SK-N-SH (cell line): Measurements from ENCODE around the gene PLCL2. TPM values are rescaled to one million over a fixed set of nuclear protein-coding genes. Genes with fewer than 3 reads are reported as not detected.

Experiments
- CTCF ChIA-PET: fragments of 300-600, 350-600 bp; formaldehyde crosslinking; extraction: SDS; loops from one replicate; lab custom pipeline; 2021; lab: Yijun Ruan, JAX
- POLR2A ChIA-PET: fragments of 350-600 bp; sonication (Branson Sonifier 250); formaldehyde crosslinking; extraction: SDS; loops from one replicate; lab custom pipeline; 2020; ENCODE audit warnings: antibody characterized with exemption, inconsistent platforms; lab: Yijun Ruan, JAX
- DNase-seq: peaks from one replicate; pipeline ENCODE4 v3.0.0; 2012
- H2AFZ ChIP-seq: fragments of 200-600 bp; sonication (generic); 2 replicates; pipeline ENCODE4 v1.8.1; 2016; ENCODE audit warnings: antibody characterized with exemption, mild to moderate bottlenecking, low read depth
- H3F3A ChIP-seq: fragments of 200-600 bp; sonication (generic); replicated peaks from 2 replicates; pipeline ENCODE3; 2016; ENCODE audit warnings: antibody characterized with exemption, mild to moderate bottlenecking; ENCODE audit not compliant: insufficient read depth
- H3K27ac ChIP-seq, 2 experiments: fragments of 200-500 bp in 1 of 2; fragments of 200-600 bp in 1 of 2; sonication (Bioruptor generic) in 1 of 2; sonication (generic), shearing (Covaris generic) in 1 of 2; 2 replicates each; pipeline versions ENCODE4 v1.5.1 to v1.6.1; 2014 to 2016; ENCODE audit warnings: low read depth in 2 of 2, inconsistent platforms in 1 of 2, low read length in 1 of 2, mild to moderate bottlenecking in 1 of 2, mixed read lengths in 1 of 2
- H3K27me3 ChIP-seq: fragments of 200-600 bp; sonication (generic), shearing (Covaris generic); 2 replicates; pipeline ENCODE4 v1.6.1; 2016; ENCODE audit warnings: mixed run types; ENCODE audit not compliant: insufficient read depth
- H3K36me3 ChIP-seq, 2 experiments: fragments of 200-500 bp in 1 of 2; fragments of 200-600 bp in 1 of 2; sonication (Bioruptor generic) in 1 of 2; sonication (generic) in 1 of 2; replicated peaks in 1 of 2; 2 replicates each; pipeline versions ENCODE3 to v1.5.1; 2014 to 2016; ENCODE audit warnings: low read length in 1 of 2, mild to moderate bottlenecking in 1 of 2; ENCODE audit not compliant: insufficient read depth in 2 of 2, control insufficient read depth in 1 of 2
- H3K4me1 ChIP-seq, 2 experiments: fragments of 200-500 bp in 1 of 2; fragments of 200-600 bp in 1 of 2; sonication (Bioruptor generic) in 1 of 2; sonication (generic), shearing (Covaris generic) in 1 of 2; 2 replicates each; pipeline versions ENCODE4 v1.5.1 to v1.6.1; 2014 to 2016; ENCODE audit warnings: low read depth in 1 of 2, low read length in 1 of 2, mixed run types in 1 of 2; ENCODE audit not compliant: insufficient read depth in 2 of 2, control insufficient read depth in 1 of 2
- H3K4me2 ChIP-seq: fragments of 200-600 bp; sonication (generic), shearing (Covaris generic); 2 replicates; pipeline ENCODE4 v1.6.1; 2017; ENCODE audit warnings: mixed run types
- H3K4me3 ChIP-seq, 2 experiments: fragments of 200-500 bp in 1 of 2; fragments of 200-600 bp in 1 of 2; sonication (Bioruptor generic) in 1 of 2; sonication (generic), shearing (Covaris generic) in 1 of 2; 2 replicates each; pipeline versions ENCODE4 v1.5.1 to v1.8.1; 2014 to 2016; ENCODE audit warnings: low read depth in 2 of 2, inconsistent platforms in 1 of 2, low read length in 1 of 2, mild to moderate bottlenecking in 1 of 2, mixed read lengths in 1 of 2, moderate library complexity in 1 of 2
- H3K79me2 ChIP-seq: fragments of 200-600 bp; sonication (generic); 2 replicates; pipeline ENCODE4 v1.8.1; 2017; ENCODE audit warnings: mild to moderate bottlenecking; ENCODE audit not compliant: insufficient read depth
- H3K9ac ChIP-seq: fragments of 200-600 bp; sonication (generic); 2 replicates; pipeline ENCODE4 v1.6.1; 2017; ENCODE audit warnings: mixed run types
- H3K9me2 ChIP-seq: fragments of 200-600 bp; sonication (generic); 2 replicates; pipeline ENCODE4 v1.6.1; 2017; ENCODE audit warnings: mixed run types
- H3K9me3 ChIP-seq: fragments of 200-600 bp; sonication (generic); 2 replicates; pipeline ENCODE4 v1.6.1; 2017; ENCODE audit warnings: mixed run types, mild to moderate bottlenecking, moderate library complexity
- H4K20me1 ChIP-seq: fragments of 200-600 bp; sonication (generic); 2 replicates; pipeline ENCODE4 v1.6.1; 2017; ENCODE audit warnings: mild to moderate bottlenecking, mixed run types; ENCODE audit not compliant: insufficient read depth
- CTCF ChIP-seq: fragments of 200-600 bp; sonication (generic); IDR thresholded peaks from 2 replicates; pipeline ENCODE4 v1.6.1; 2017; ENCODE audit warnings: antibody characterized with exemption, mild to moderate bottlenecking, moderate library complexity
- ELF1 ChIP-seq: IDR thresholded peaks from 2 replicates; pipeline ENCODE4 v1.4.0; 2012
- EP300 ChIP-seq, 2 experiments: IDR thresholded peaks; 2 replicates each; pipeline versions ENCODE4 v1.4.0 to v1.6.1; 2012; ENCODE audit warnings: borderline replicate concordance in 1 of 2, low read depth in 1 of 2, low read length in 1 of 2
- EZH2phosphoT487 ChIP-seq: fragments of 200-600 bp; sonication (generic); IDR thresholded peaks from 2 replicates; pipeline ENCODE4 v1.6.1; 2017; ENCODE audit warnings: low read depth, mixed run types, mild to moderate bottlenecking, antibody characterized with exemption, moderate library complexity, borderline replicate concordance
- FOSL2 ChIP-seq: IDR thresholded peaks from 2 replicates; pipeline ENCODE4 v1.4.0; 2012; ENCODE audit warnings: low read depth, mild to moderate bottlenecking, moderate library complexity, borderline replicate concordance
- FOXM1 ChIP-seq: IDR thresholded peaks from 2 replicates; pipeline ENCODE4 v1.4.0; 2012; ENCODE audit warnings: low read depth, mild to moderate bottlenecking
- GABPA ChIP-seq: IDR thresholded peaks from 2 replicates; pipeline ENCODE4 v1.4.0; 2012; ENCODE audit warnings: low read depth, mild to moderate bottlenecking
- GATA2 ChIP-seq: sonication (generic); formaldehyde crosslinking; IDR thresholded peaks from 2 replicates; pipeline ENCODE4 v1.5.0; 2020; ENCODE audit warnings: mild to moderate bottlenecking, missing genetic modification reagents
- JUND ChIP-seq: IDR thresholded peaks from 2 replicates; pipeline ENCODE4 v1.4.0; 2012
- MEF2A ChIP-seq: IDR thresholded peaks from 2 replicates; pipeline ENCODE4 v1.4.0; 2012; ENCODE audit warnings: low read depth, borderline replicate concordance
- MXI1 ChIP-seq: IDR thresholded peaks from 2 replicates; pipeline ENCODE4 v1.6.1; 2012; ENCODE audit warnings: mild to moderate bottlenecking, low read depth, low read length, improper control_type of control experiment
- NFIC ChIP-seq: IDR thresholded peaks from 2 replicates; pipeline ENCODE4 v1.4.0; 2012; ENCODE audit warnings: borderline replicate concordance
- RAD21 ChIP-seq: IDR thresholded peaks from 2 replicates; pipeline ENCODE4 v1.6.1; 2012; ENCODE audit warnings: mild to moderate bottlenecking, low read length
- RCOR1 ChIP-seq: fragments of 150-350 bp; IDR thresholded peaks from 2 replicates; pipeline ENCODE4 v1.6.1; 2017; ENCODE audit warnings: antibody characterized with exemption, low read length
- RFX5 ChIP-seq: IDR thresholded peaks from 2 replicates; pipeline ENCODE4 v1.6.1; 2012; ENCODE audit warnings: mild to moderate bottlenecking, improper control_type of control experiment, low read length
- SMC3 ChIP-seq: IDR thresholded peaks from 2 replicates; pipeline ENCODE4 v1.6.1; 2012; ENCODE audit warnings: low read depth, low read length, improper control_type of control experiment
- YY1 ChIP-seq: IDR thresholded peaks from 2 replicates; pipeline ENCODE4 v1.4.0; 2012; ENCODE audit warnings: low read depth, mild to moderate bottlenecking
- ZBTB33 ChIP-seq: IDR thresholded peaks from 2 replicates; pipeline ENCODE4 v1.4.0; 2012; ENCODE audit warnings: low read depth, borderline replicate concordance
- WGBS: methylation state at CpG from one replicate; pipeline ENCODE4 v1.1.6; 2017; ENCODE audit warnings: low lambda C conversion rate; 5-methylcytosine and 5-hydroxymethylcytosine counted together
- polyA plus RNA-seq, 3 experiments: library from polyadenylated mRNA; depleted of rRNA; stranded (reverse); fragments of >200 nt; gene quantifications; 2 replicates each; pipeline ENCODE4 v1.2.3, GENCODE V29; 2012
- TF ChIP-seq, protein P1 (sequence below): fragments of 150-350 bp; IDR thresholded peaks from 2 replicates; pipeline ENCODE4 v1.6.1; 2016; ENCODE audit warnings: mild to moderate bottlenecking, low read depth, low read length
- TF ChIP-seq, protein P2 (sequence below): IDR thresholded peaks from 2 replicates; pipeline ENCODE4 v1.4.0; 2012; ENCODE audit warnings: low read depth

PLCL2 gene
- polyA plus RNA-seq, 1 of the 3 experiments (the other 2 are of a cell fraction) = 0.85 TPM

- Histone ChIP-seq H3K4me2 (no peak overlapping the region), H3K9me3 (no peaks in the 10 kb centered on the region), H3F3A (no peaks in the 10 kb centered on the region), H3K27me3 (no peaks in the 10 kb centered on the region), H3K9ac (no peak overlapping the region), H4K20me1 (no peaks in the 10 kb centered on the region), H3K9me2 (no peaks in the 10 kb centered on the region), H3K4me1 (no peaks in the 10 kb centered on the region), H3K36me3 (no peaks in the 10 kb centered on the region), H2AFZ (no peak overlapping the region), H3K79me2 (no peaks in the 10 kb centered on the region), H3K4me3 (no peak overlapping the region), H3K27ac (no peak overlapping the region)
- no peak for DNase-seq
- ChIA-PET CTCF (no interaction called here), POLR2A (no interaction called here)
- TF ChIP-seq RCOR1 (no peak), GABPA (no peak), NFIC (no peak), MEF2A (no peak), MXI1 (no peak), SMC3 (no peak), GATA2 (CRISPR knock-in tag) (no peak), EZH2phosphoT487 (no peak), RAD21 (no peak), EP300 (IDR thresholded peaks at IDR 0.05; ENCODE audit: borderline replicate concordance in 1 of 2, low read depth in 1 of 2, low read length in 1 of 2) (no peak), YY1 (no peak), CTCF (no peak), RFX5 (no peak), ELF1 (no peak), FOXM1 (no peak), FOSL2 (no peak), ZBTB33 (no peak), JUND (no peak)
- TF ChIP-seq, protein P1, sequence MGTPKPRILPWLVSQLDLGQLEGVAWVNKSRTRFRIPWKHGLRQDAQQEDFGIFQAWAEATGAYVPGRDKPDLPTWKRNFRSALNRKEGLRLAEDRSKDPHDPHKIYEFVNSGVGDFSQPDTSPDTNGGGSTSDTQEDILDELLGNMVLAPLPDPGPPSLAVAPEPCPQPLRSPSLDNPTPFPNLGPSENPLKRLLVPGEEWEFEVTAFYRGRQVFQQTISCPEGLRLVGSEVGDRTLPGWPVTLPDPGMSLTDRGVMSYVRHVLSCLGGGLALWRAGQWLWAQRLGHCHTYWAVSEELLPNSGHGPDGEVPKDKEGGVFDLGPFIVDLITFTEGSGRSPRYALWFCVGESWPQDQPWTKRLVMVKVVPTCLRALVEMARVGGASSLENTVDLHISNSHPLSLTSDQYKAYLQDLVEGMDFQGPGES = no peak
- TF ChIP-seq, protein P2, sequence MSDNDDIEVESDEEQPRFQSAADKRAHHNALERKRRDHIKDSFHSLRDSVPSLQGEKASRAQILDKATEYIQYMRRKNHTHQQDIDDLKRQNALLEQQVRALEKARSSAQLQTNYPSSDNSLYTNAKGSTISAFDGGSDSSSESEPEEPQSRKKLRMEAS = no peak
- WGBS = 91% methylated on average over 5 of the region's 5 CpGs
These were observed 125.1 kb downstream of the PLCL2 start for GRCh38 chr3:17009826-17010225.
